ENCODE results near the gene ZNF229.
"Not testable (repeated sequence)": the region's sequence is repeated elsewhere in the genome, so short reads cannot be mapped to it uniquely, and the experiment has no call there.

Gene ZNF229

GRCh38 chr19:44452367-44452766 lies 4.1 kb upstream of the ZNF229 start:
- CTCF ChIA-PET: no interaction called here
- H3K4me3 ChIP-seq (ENCODE audit: low read depth, low read length): no peak overlapping the region
- POLR2A ChIA-PET: no interaction called here
- no peak for DNase-seq (ENCODE audit: low read depth, low spot score)
- TF ChIP-seq CTCF (IDR thresholded peaks at IDR 0.05; ENCODE audit: insufficient read depth, low read length, missing control alignments): no peak

DNA sequence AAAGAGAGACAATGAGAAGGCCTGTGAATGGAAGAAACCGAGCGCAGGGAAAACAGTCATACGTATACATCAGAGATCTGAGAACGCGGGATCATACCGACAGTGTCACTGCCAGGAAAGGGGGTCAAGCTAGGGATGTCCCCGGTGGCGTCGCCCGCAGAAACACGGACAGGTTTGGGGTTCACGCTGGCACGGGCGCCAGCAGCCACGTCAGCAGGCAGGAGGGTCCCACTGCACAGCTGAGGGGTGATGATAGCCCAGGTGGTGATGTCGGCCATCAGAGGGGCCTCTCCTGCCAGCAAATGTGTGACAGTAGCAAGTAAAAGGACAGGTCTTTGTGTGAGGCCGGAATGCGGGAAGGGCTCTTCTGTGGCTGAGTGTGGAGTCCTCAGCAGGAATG lies 3.4 kb upstream of the ZNF229 start:
- no peak for TF ChIP-seq CTCF (IDR thresholded peaks at IDR 0.05; ENCODE audit: insufficient read depth, low read length, missing control alignments)
- CTCF ChIA-PET: no interaction called here
- no peak overlapping the region for H3K4me3 ChIP-seq (ENCODE audit: low read depth, low read length)
- DNase-seq (ENCODE audit: low read depth, low spot score): no peak
- POLR2A ChIA-PET: no interaction called here

- ChIA-PET POLR2A (no interaction called here), CTCF (no interaction called here)
- no peak for DNase-seq (ENCODE audit: low read depth, low spot score)
- H3K4me3 ChIP-seq (ENCODE audit: low read depth, low read length): no peak overlapping the region
- no peak for TF ChIP-seq CTCF (IDR thresholded peaks at IDR 0.05; ENCODE audit: insufficient read depth, low read length, missing control alignments)
Observed at GRCh38 chr19:44438441-44438840, 9.8 kb downstream of the ZNF229 start.

DNA sequence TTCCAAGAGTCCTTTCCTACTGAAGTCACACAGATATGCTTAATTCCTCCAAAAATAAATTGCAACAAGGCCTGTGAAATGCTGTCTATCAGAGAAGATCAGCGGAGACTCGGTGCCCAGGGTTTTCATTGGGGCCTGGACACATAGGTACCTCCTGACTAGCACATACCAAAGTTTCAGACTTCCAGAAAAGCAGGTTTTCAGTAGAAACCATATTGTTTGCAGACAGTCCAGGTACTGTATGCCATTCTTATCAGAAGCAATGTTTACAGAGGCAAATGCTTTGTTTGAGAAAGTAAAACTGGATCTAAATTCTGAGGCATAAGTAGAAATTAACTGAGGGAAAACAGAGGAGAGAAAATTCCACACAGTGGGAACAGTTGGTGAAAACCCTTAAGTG lies 12.8 kb downstream of the ZNF229 start:
- TF ChIP-seq CTCF (IDR thresholded peaks at IDR 0.05; ENCODE audit: insufficient read depth, low read length, missing control alignments): no peak
- CTCF ChIA-PET: no interaction called here
- POLR2A ChIA-PET: no interaction called here
- no peak overlapping the region for H3K4me3 ChIP-seq (ENCODE audit: low read depth, low read length)
- DNase-seq (ENCODE audit: low read depth, low spot score): no peak

- ChIA-PET POLR2A (no interaction called here), CTCF (no interaction called here)
- H3K4me3 ChIP-seq (ENCODE audit: low read depth, low read length): no peak overlapping the region
- TF ChIP-seq CTCF (IDR thresholded peaks at IDR 0.05; ENCODE audit: insufficient read depth, low read length, missing control alignments): no peak
- DNase-seq (ENCODE audit: low read depth, low spot score): no peak
Observed at GRCh38 chr19:44430956-44431355, 17.3 kb downstream of the ZNF229 start.

DNA sequence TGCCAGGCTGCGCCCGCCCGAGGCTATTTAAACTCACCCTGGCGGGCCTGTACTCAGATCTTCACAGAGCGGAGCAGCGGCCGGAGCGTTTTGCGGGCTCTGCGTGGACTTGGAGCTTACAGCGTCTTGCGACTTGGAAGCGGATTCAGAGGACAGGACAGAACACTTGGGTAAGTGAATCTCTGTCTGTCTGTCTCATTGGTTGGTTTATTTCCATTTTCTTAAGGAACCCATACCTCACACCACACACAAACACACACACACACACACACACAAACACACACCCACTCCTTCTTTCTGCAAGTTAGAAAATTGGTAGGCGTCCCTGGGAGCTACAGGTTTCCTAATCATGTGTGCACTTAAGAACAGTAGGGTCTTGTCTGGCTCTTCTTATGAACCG lies 32.7 kb downstream of the ZNF229 start:
- CTCF ChIA-PET; DNase-seq (ENCODE audit: low read depth, low spot score); POLR2A ChIA-PET; H3K4me3 ChIP-seq (ENCODE audit: low read depth, low read length): not testable (repeated sequence)

GRCh38 chr19:44401139-44402115 lies 46.8 kb downstream of the ZNF229 start, which contains the start of gene ZNF285:
TSS of gene ZNF285 (minus strand) at chr19:44401608. CDS start at chr19:44397213, 4,395 bp downstream.
- TF ChIP-seq CTCF (IDR thresholded peaks at IDR 0.05; ENCODE audit: insufficient read depth, low read length, missing control alignments): no peak
- CTCF ChIA-PET: no interaction called here
- H3K4me3 ChIP-seq (ENCODE audit: low read depth, low read length): peak within 1 kb of the TSS; percentile 80
- DNase-seq (ENCODE audit: low read depth, low spot score): peak; percentile 67
- POLR2A ChIA-PET: interaction anchor here (0.6 kb wide), 1 partner anchor 417 kb away, joined by 3 read pairs; the partner anchor contains the start of gene ZNF155

DNA sequence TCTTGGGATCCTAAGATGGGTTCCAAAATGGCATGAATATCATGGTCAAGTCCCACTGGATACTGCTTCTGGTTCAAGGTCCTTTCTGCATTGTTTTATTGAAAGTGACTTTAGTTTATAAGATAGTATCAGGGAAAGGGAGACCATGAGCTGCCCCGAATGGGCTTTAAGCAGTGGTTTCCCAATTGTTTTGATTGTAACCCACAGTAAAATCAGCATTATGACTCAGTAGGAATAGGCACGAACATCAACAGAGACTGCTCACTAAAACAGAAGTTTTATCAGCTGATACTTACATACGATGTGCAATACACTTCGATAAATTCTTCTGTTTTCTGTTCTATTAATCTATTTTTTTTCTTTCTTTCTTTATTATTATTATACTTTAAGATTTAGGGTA lies 59.0 kb downstream of the ZNF229 start:
- CTCF ChIA-PET; H3K4me3 ChIP-seq (ENCODE audit: low read depth, low read length); POLR2A ChIA-PET: not testable (repeated sequence)

More for the DNA sequence above, 59.0 kb downstream of the ZNF229 start:
- not testable (repeated sequence) for DNase-seq (ENCODE audit: low read depth, low spot score)

Data from AG04449 (cell line).